Prostate gland (tissue), 2 donors: ENCODE results near the gene PAOX.

ENCODE experiments used
- POLR2A ChIP-seq: fragments of 450-650 bp; IDR thresholded peaks from one replicate; pipeline ENCODE4 v1.6.1; 2016; ENCODE audit warnings: antibody characterized with exemption, mild to moderate bottlenecking
- TF ChIP-seq, protein P1 (sequence below), 4 experiments: fragments of 200-600 bp in 2 of 4; fragments of 450-650 bp in 2 of 4; sonication (generic) in 2 of 4; IDR thresholded peaks; 1 replicate in 3 of 4; 2 replicates in 1 of 4; pipeline ENCODE4 v1.5.1; 2016 to 2019; ENCODE audit warnings: antibody characterized with exemption in 4 of 4, mild to moderate bottlenecking in 2 of 4, moderate library complexity in 2 of 4

GRCh38 chr10:133373174-133374090 is 5.6 kb upstream of the PAOX start, which contains the start of gene ECHS1:
- TF ChIP-seq, protein P1, sequence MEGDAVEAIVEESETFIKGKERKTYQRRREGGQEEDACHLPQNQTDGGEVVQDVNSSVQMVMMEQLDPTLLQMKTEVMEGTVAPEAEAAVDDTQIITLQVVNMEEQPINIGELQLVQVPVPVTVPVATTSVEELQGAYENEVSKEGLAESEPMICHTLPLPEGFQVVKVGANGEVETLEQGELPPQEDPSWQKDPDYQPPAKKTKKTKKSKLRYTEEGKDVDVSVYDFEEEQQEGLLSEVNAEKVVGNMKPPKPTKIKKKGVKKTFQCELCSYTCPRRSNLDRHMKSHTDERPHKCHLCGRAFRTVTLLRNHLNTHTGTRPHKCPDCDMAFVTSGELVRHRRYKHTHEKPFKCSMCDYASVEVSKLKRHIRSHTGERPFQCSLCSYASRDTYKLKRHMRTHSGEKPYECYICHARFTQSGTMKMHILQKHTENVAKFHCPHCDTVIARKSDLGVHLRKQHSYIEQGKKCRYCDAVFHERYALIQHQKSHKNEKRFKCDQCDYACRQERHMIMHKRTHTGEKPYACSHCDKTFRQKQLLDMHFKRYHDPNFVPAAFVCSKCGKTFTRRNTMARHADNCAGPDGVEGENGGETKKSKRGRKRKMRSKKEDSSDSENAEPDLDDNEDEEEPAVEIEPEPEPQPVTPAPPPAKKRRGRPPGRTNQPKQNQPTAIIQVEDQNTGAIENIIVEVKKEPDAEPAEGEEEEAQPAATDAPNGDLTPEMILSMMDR (IDR thresholded peaks at IDR 0.05) = no peak
- TF ChIP-seq POLR2A = peak; percentile 83
